SK-N-SH (cell line): ENCODE measurements around the gene LYPD5. TPM values are rescaled to one million over a fixed set of nuclear protein-coding genes. Genes with fewer than 3 reads are reported as not detected.

Experiments
- CTCF ChIA-PET: fragments of 300-600, 350-600 bp; formaldehyde crosslinking; extraction: SDS; loops from one replicate; lab custom pipeline; 2021; lab: Yijun Ruan, JAX
- POLR2A ChIA-PET: fragments of 350-600 bp; sonication (Branson Sonifier 250); formaldehyde crosslinking; extraction: SDS; loops from one replicate; lab custom pipeline; 2020; ENCODE audit warnings: antibody characterized with exemption, inconsistent platforms; lab: Yijun Ruan, JAX
- DNase-seq: peaks from one replicate; pipeline ENCODE4 v3.0.0; 2012
- H2AFZ ChIP-seq: fragments of 200-600 bp; sonication (generic); 2 replicates; pipeline ENCODE4 v1.8.1; 2016; ENCODE audit warnings: antibody characterized with exemption, mild to moderate bottlenecking, low read depth
- H3F3A ChIP-seq: fragments of 200-600 bp; sonication (generic); replicated peaks from 2 replicates; pipeline ENCODE3; 2016; ENCODE audit warnings: antibody characterized with exemption, mild to moderate bottlenecking; ENCODE audit not compliant: insufficient read depth
- H3K27ac ChIP-seq, 2 experiments: fragments of 200-500 bp in 1 of 2; fragments of 200-600 bp in 1 of 2; sonication (Bioruptor generic) in 1 of 2; sonication (generic), shearing (Covaris generic) in 1 of 2; 2 replicates each; pipeline versions ENCODE4 v1.5.1 to v1.6.1; 2014 to 2016; ENCODE audit warnings: low read depth in 2 of 2, inconsistent platforms in 1 of 2, low read length in 1 of 2, mild to moderate bottlenecking in 1 of 2, mixed read lengths in 1 of 2
- H3K27me3 ChIP-seq: fragments of 200-600 bp; sonication (generic), shearing (Covaris generic); 2 replicates; pipeline ENCODE4 v1.6.1; 2016; ENCODE audit warnings: mixed run types; ENCODE audit not compliant: insufficient read depth
- H3K36me3 ChIP-seq, 2 experiments: fragments of 200-500 bp in 1 of 2; fragments of 200-600 bp in 1 of 2; sonication (Bioruptor generic) in 1 of 2; sonication (generic) in 1 of 2; replicated peaks in 1 of 2; 2 replicates each; pipeline versions ENCODE3 to v1.5.1; 2014 to 2016; ENCODE audit warnings: low read length in 1 of 2, mild to moderate bottlenecking in 1 of 2; ENCODE audit not compliant: insufficient read depth in 2 of 2, control insufficient read depth in 1 of 2
- H3K4me1 ChIP-seq, 2 experiments: fragments of 200-500 bp in 1 of 2; fragments of 200-600 bp in 1 of 2; sonication (Bioruptor generic) in 1 of 2; sonication (generic), shearing (Covaris generic) in 1 of 2; 2 replicates each; pipeline versions ENCODE4 v1.5.1 to v1.6.1; 2014 to 2016; ENCODE audit warnings: low read depth in 1 of 2, low read length in 1 of 2, mixed run types in 1 of 2; ENCODE audit not compliant: insufficient read depth in 2 of 2, control insufficient read depth in 1 of 2
- H3K4me2 ChIP-seq: fragments of 200-600 bp; sonication (generic), shearing (Covaris generic); 2 replicates; pipeline ENCODE4 v1.6.1; 2017; ENCODE audit warnings: mixed run types
- H3K4me3 ChIP-seq, 2 experiments: fragments of 200-500 bp in 1 of 2; fragments of 200-600 bp in 1 of 2; sonication (Bioruptor generic) in 1 of 2; sonication (generic), shearing (Covaris generic) in 1 of 2; 2 replicates each; pipeline versions ENCODE4 v1.5.1 to v1.8.1; 2014 to 2016; ENCODE audit warnings: low read depth in 2 of 2, inconsistent platforms in 1 of 2, low read length in 1 of 2, mild to moderate bottlenecking in 1 of 2, mixed read lengths in 1 of 2, moderate library complexity in 1 of 2
- H3K79me2 ChIP-seq: fragments of 200-600 bp; sonication (generic); 2 replicates; pipeline ENCODE4 v1.8.1; 2017; ENCODE audit warnings: mild to moderate bottlenecking; ENCODE audit not compliant: insufficient read depth
- H3K9ac ChIP-seq: fragments of 200-600 bp; sonication (generic); 2 replicates; pipeline ENCODE4 v1.6.1; 2017; ENCODE audit warnings: mixed run types
- H3K9me2 ChIP-seq: fragments of 200-600 bp; sonication (generic); 2 replicates; pipeline ENCODE4 v1.6.1; 2017; ENCODE audit warnings: mixed run types
- H3K9me3 ChIP-seq: fragments of 200-600 bp; sonication (generic); 2 replicates; pipeline ENCODE4 v1.6.1; 2017; ENCODE audit warnings: mixed run types, mild to moderate bottlenecking, moderate library complexity
- H4K20me1 ChIP-seq: fragments of 200-600 bp; sonication (generic); 2 replicates; pipeline ENCODE4 v1.6.1; 2017; ENCODE audit warnings: mild to moderate bottlenecking, mixed run types; ENCODE audit not compliant: insufficient read depth
- CHD2 ChIP-seq: fragments of 150-350 bp; IDR thresholded peaks from 2 replicates; pipeline ENCODE4 v1.6.1; 2018; ENCODE audit warnings: low read length; ENCODE audit not compliant: partially characterized antibody
- ELF1 ChIP-seq: IDR thresholded peaks from 2 replicates; pipeline ENCODE4 v1.4.0; 2012
- EP300 ChIP-seq, 2 experiments: IDR thresholded peaks; 2 replicates each; pipeline versions ENCODE4 v1.4.0 to v1.6.1; 2012; ENCODE audit warnings: borderline replicate concordance in 1 of 2, low read depth in 1 of 2, low read length in 1 of 2
- EZH2phosphoT487 ChIP-seq: fragments of 200-600 bp; sonication (generic); IDR thresholded peaks from 2 replicates; pipeline ENCODE4 v1.6.1; 2017; ENCODE audit warnings: low read depth, mixed run types, mild to moderate bottlenecking, antibody characterized with exemption, moderate library complexity, borderline replicate concordance
- FOSL2 ChIP-seq: IDR thresholded peaks from 2 replicates; pipeline ENCODE4 v1.4.0; 2012; ENCODE audit warnings: low read depth, mild to moderate bottlenecking, moderate library complexity, borderline replicate concordance
- FOXJ3 ChIP-seq: sonication (generic); formaldehyde crosslinking; IDR thresholded peaks from 2 replicates; pipeline ENCODE4 v1.5.1; 2020; ENCODE audit warnings: mild to moderate bottlenecking, missing genetic modification reagents
- FOXM1 ChIP-seq: IDR thresholded peaks from 2 replicates; pipeline ENCODE4 v1.4.0; 2012; ENCODE audit warnings: low read depth, mild to moderate bottlenecking
- GABPA ChIP-seq: IDR thresholded peaks from 2 replicates; pipeline ENCODE4 v1.4.0; 2012; ENCODE audit warnings: low read depth, mild to moderate bottlenecking
- JUND ChIP-seq: IDR thresholded peaks from 2 replicates; pipeline ENCODE4 v1.4.0; 2012
- MEF2A ChIP-seq: IDR thresholded peaks from 2 replicates; pipeline ENCODE4 v1.4.0; 2012; ENCODE audit warnings: low read depth, borderline replicate concordance
- MXI1 ChIP-seq: IDR thresholded peaks from 2 replicates; pipeline ENCODE4 v1.6.1; 2012; ENCODE audit warnings: mild to moderate bottlenecking, low read depth, low read length, improper control_type of control experiment
- NRF1 ChIP-seq: IDR thresholded peaks from 2 replicates; pipeline ENCODE4 v1.6.1; 2012; ENCODE audit warnings: low read depth, mild to moderate bottlenecking, low read length
- RAD21 ChIP-seq: IDR thresholded peaks from 2 replicates; pipeline ENCODE4 v1.6.1; 2012; ENCODE audit warnings: mild to moderate bottlenecking, low read length
- RCOR1 ChIP-seq: fragments of 150-350 bp; IDR thresholded peaks from 2 replicates; pipeline ENCODE4 v1.6.1; 2017; ENCODE audit warnings: antibody characterized with exemption, low read length
- RFX5 ChIP-seq: IDR thresholded peaks from 2 replicates; pipeline ENCODE4 v1.6.1; 2012; ENCODE audit warnings: mild to moderate bottlenecking, improper control_type of control experiment, low read length
- RXRA ChIP-seq: IDR thresholded peaks from 2 replicates; pipeline ENCODE4 v1.4.0; 2012; ENCODE audit warnings: low read depth, mild to moderate bottlenecking, borderline replicate concordance
- SIN3A ChIP-seq: IDR thresholded peaks from 2 replicates; pipeline ENCODE4 v1.6.1; 2012; ENCODE audit warnings: low read depth, mild to moderate bottlenecking, low read length, moderate library complexity, borderline replicate concordance
- SMC3 ChIP-seq: IDR thresholded peaks from 2 replicates; pipeline ENCODE4 v1.6.1; 2012; ENCODE audit warnings: low read depth, low read length, improper control_type of control experiment
- TEAD4 ChIP-seq: IDR thresholded peaks from 2 replicates; pipeline ENCODE4 v1.4.0; 2012; ENCODE audit warnings: mild to moderate bottlenecking, borderline replicate concordance; ENCODE audit not compliant: insufficient read depth
- USF1 ChIP-seq: IDR thresholded peaks from 2 replicates; pipeline ENCODE4 v1.4.0; 2012; ENCODE audit warnings: low read depth, borderline replicate concordance
- YY1 ChIP-seq: IDR thresholded peaks from 2 replicates; pipeline ENCODE4 v1.4.0; 2012; ENCODE audit warnings: low read depth, mild to moderate bottlenecking
- WGBS: methylation state at CpG from one replicate; pipeline ENCODE4 v1.1.6; 2017; ENCODE audit warnings: low lambda C conversion rate; 5-methylcytosine and 5-hydroxymethylcytosine counted together
- polyA plus RNA-seq, 3 experiments: library from polyadenylated mRNA; depleted of rRNA; stranded (reverse); fragments of >200 nt; gene quantifications; 2 replicates each; pipeline ENCODE4 v1.2.3, GENCODE V29; 2012
- TF ChIP-seq, protein P1 (sequence below): fragments of 150-350 bp; IDR thresholded peaks from 2 replicates; pipeline ENCODE4 v1.6.1; 2017; ENCODE audit warnings: antibody characterized with exemption, low read length, low read depth, borderline replicate concordance
- TF ChIP-seq, protein P2 (sequence below): fragments of 200-600 bp; sonication (generic); IDR thresholded peaks from 2 replicates; pipeline ENCODE4 v1.6.1; 2017; ENCODE audit warnings: antibody characterized with exemption, mild to moderate bottlenecking, moderate library complexity
- TF ChIP-seq, protein P3 (sequence below): IDR thresholded peaks from 2 replicates; pipeline ENCODE4 v1.6.1; 2012; ENCODE audit warnings: mild to moderate bottlenecking, low read depth, low read length, moderate library complexity
- TF ChIP-seq, protein P4 (sequence below): IDR thresholded peaks from 2 replicates; pipeline ENCODE4 v1.4.0; 2012; ENCODE audit warnings: low read depth

The LYPD5 gene
- polyA plus RNA-seq, 1 of the 3 experiments (the other 2 are of a cell fraction) = 0.13 TPM

DNA sequence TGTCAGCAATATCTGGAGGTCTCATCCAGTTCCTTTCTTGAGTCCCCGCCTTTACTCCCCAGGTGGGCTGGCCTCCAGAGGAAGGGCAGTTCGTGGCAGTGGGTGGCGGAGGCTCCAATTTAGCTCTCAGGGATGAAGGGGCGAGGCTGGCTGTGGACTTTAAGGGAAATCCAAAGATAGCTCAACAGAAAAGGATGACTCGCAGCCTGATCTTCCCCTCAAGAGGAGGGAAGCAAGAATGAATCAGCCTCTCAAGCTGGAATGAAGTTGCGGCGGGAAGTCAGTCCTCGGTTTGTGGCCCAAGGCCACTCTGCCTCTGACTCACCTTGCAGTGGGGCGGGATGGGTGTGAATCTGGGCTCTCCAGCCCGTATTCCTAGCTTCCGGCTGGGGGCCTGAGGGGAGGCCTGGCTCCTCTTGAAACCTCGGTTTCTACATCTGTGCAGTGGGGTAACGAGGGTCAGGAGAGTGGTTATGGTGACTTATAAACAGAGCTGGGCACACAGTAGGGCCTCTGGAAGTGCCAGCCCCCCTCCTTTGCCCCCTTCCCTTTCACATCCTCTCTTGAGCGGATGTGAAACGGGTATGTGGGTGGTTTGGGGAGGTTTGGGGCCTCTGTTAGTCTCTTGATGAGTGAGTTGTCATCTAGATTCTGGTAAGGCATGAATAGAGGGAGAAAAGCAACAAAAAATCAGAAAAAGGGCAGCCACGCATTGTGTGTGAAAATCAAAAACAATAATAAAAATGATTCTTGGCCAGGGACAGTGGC is 37.0 kb downstream of the LYPD5 start:
- Histone ChIP-seq H3K4me2 (peak overlapping the region; percentile 41), H3K9me2 (no peaks in the 10 kb centered on the region), H3K79me2 (no peaks in the 10 kb centered on the region), H3K36me3 (no peaks in the 10 kb centered on the region), H3K9ac (peak overlapping the region; percentile 54), H3F3A (peaks cover 34% of the 10 kb centered on the region), H2AFZ (peak overlapping the region; percentile 50; the same call in 1 of the 2 replicates), H3K27ac (peak overlapping the region; percentile 11 to 94; a peak in 3 of 4 replicates), H4K20me1 (no peaks in the 10 kb centered on the region), H3K4me1 (peaks cover 0 to 21% of the 10 kb centered on the region in 2 experiments; a peak in 3 of 4 replicates), H3K27me3 (no peaks in the 10 kb centered on the region), H3K4me3 (no peak overlapping the region), H3K9me3 (no peaks in the 10 kb centered on the region)
- POLR2A ChIA-PET = no interaction called here
- CTCF ChIA-PET = interaction anchor here (1.0 to 5.4 kb wide), 8 partner anchors 10 to 44 kb away, joined by 3 to 47 read pairs (median 8); partner anchors contain the start of gene SMG9
- 25% methylated on average over 13 of the region's 16 CpGs for WGBS
- no peak for DNase-seq
- TF ChIP-seq SMC3 (no peak), MXI1 (no peak), RCOR1 (no peak), YY1 (no peak), RFX5 (no peak), MEF2A (peak; percentile 87; the same call in 1 of the 2 replicates), JUND (peak; percentile 90), EP300 (IDR thresholded peaks at IDR 0.05; ENCODE audit: borderline replicate concordance in 1 of 2, low read depth in 1 of 2, low read length in 1 of 2) (peak in 1 of 2 experiments; percentile 81; a peak in 1 of 4 replicates), ELF1 (peak; percentile 51; the same call in 1 of the 2 replicates), FOXM1 (no peak), RXRA (peak; percentile 74; the same call in 1 of the 2 replicates), NRF1 (no peak), GABPA (no peak), RAD21 (no peak), TEAD4 (peak; percentile 65), EZH2phosphoT487 (no peak), USF1 (no peak; the same call in 1 of the 2 replicates), FOXJ3 (CRISPR knock-in tag) (no peak), CHD2 (no peak), SIN3A (0 out of 2 replicates have a peak, but pooled peaks have one; percentile 75), FOSL2 (peak; percentile 98)
- TF ChIP-seq, protein P1, sequence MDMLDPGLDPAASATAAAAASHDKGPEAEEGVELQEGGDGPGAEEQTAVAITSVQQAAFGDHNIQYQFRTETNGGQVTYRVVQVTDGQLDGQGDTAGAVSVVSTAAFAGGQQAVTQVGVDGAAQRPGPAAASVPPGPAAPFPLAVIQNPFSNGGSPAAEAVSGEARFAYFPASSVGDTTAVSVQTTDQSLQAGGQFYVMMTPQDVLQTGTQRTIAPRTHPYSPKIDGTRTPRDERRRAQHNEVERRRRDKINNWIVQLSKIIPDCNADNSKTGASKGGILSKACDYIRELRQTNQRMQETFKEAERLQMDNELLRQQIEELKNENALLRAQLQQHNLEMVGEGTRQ = no peak
- TF ChIP-seq, protein P2, sequence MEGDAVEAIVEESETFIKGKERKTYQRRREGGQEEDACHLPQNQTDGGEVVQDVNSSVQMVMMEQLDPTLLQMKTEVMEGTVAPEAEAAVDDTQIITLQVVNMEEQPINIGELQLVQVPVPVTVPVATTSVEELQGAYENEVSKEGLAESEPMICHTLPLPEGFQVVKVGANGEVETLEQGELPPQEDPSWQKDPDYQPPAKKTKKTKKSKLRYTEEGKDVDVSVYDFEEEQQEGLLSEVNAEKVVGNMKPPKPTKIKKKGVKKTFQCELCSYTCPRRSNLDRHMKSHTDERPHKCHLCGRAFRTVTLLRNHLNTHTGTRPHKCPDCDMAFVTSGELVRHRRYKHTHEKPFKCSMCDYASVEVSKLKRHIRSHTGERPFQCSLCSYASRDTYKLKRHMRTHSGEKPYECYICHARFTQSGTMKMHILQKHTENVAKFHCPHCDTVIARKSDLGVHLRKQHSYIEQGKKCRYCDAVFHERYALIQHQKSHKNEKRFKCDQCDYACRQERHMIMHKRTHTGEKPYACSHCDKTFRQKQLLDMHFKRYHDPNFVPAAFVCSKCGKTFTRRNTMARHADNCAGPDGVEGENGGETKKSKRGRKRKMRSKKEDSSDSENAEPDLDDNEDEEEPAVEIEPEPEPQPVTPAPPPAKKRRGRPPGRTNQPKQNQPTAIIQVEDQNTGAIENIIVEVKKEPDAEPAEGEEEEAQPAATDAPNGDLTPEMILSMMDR = no peak
- TF ChIP-seq, protein P3, sequence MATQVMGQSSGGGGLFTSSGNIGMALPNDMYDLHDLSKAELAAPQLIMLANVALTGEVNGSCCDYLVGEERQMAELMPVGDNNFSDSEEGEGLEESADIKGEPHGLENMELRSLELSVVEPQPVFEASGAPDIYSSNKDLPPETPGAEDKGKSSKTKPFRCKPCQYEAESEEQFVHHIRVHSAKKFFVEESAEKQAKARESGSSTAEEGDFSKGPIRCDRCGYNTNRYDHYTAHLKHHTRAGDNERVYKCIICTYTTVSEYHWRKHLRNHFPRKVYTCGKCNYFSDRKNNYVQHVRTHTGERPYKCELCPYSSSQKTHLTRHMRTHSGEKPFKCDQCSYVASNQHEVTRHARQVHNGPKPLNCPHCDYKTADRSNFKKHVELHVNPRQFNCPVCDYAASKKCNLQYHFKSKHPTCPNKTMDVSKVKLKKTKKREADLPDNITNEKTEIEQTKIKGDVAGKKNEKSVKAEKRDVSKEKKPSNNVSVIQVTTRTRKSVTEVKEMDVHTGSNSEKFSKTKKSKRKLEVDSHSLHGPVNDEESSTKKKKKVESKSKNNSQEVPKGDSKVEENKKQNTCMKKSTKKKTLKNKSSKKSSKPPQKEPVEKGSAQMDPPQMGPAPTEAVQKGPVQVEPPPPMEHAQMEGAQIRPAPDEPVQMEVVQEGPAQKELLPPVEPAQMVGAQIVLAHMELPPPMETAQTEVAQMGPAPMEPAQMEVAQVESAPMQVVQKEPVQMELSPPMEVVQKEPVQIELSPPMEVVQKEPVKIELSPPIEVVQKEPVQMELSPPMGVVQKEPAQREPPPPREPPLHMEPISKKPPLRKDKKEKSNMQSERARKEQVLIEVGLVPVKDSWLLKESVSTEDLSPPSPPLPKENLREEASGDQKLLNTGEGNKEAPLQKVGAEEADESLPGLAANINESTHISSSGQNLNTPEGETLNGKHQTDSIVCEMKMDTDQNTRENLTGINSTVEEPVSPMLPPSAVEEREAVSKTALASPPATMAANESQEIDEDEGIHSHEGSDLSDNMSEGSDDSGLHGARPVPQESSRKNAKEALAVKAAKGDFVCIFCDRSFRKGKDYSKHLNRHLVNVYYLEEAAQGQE = 0 out of 2 replicates have a peak, but pooled peaks have one; percentile 43
- TF ChIP-seq, protein P4, sequence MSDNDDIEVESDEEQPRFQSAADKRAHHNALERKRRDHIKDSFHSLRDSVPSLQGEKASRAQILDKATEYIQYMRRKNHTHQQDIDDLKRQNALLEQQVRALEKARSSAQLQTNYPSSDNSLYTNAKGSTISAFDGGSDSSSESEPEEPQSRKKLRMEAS = peak; percentile 82; the same call in 1 of the 2 replicates
